Tongue (tissue), 2 donors: ENCODE data around the gene RBBP6. TPM values are rescaled to one million over a fixed set of nuclear protein-coding genes. Genes with fewer than 3 reads are reported as not detected.

ENCODE experiments used
- DNase-seq: peaks from one replicate; pipeline ENCODE4 v3.0.0-alpha.2; 2015
- total RNA-seq: library from RNA; depleted of rRNA; stranded (reverse); fragments of >200 nt; gene quantifications from one replicate; pipeline ENCODE4 v1.2.3, GENCODE V29; 2014

The RBBP6 gene
- total RNA-seq, 1 donor from 2014 or later = 42.9 TPM

DNA sequence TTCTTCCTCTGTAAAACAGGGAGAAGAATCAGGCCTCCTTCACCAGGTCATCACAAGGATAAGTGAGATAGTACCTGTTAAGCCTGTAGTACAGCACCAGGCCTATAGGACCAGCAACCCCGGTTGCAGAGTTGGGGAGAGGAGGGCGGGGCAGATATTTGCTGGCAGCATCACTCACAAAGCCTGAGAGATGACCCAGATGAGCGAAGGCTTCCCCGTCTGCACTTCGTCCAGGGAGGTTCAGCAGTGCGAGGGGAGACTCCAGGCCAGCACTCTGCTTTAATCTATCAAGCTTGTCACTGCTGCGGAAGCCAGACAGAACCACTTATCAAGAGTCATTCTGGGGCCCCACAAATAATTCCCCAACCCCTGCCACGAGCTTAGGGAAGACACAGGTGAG is 15.8 kb upstream of the RBBP6 start:
- no peak for DNase-seq

DNA sequence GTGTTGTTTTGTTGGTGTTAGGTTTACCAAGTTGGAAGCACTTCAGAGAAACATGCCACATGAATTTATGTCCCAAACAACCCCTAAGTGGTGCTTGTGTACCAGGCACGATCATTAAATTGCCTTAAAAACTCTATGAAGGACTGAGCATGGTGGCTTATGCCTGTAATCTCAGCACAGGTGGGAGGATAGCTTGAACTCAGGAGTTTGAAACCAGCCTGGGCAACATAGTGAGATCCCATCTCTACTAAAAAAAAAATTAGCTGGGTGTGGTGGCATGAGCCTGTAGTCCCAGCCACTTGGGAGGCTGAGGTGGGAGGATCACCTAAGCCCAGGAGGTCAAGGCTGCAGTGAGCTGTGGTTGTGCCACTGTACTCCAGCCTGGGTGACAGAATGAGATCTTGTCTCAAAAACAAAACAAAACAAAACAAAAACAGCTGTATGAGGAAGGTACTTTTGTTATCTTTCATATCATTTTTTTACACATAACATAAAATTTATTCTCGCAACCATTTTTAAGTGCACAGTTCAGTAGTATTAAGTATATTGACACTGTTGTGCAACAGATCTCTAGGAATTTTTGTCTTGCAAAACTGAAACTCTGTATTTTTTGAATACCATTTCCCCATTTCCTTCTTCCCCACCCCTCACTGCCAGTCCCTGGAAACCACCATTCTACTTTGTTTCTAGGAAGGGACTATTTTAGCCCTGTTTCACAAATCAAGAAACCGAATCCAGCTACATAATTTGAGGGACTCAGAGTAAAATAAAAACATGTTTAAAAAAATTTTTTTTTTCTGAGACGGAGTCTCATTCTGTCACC is 14.3 kb upstream of the RBBP6 start:
- DNase-seq = no peak

DNA sequence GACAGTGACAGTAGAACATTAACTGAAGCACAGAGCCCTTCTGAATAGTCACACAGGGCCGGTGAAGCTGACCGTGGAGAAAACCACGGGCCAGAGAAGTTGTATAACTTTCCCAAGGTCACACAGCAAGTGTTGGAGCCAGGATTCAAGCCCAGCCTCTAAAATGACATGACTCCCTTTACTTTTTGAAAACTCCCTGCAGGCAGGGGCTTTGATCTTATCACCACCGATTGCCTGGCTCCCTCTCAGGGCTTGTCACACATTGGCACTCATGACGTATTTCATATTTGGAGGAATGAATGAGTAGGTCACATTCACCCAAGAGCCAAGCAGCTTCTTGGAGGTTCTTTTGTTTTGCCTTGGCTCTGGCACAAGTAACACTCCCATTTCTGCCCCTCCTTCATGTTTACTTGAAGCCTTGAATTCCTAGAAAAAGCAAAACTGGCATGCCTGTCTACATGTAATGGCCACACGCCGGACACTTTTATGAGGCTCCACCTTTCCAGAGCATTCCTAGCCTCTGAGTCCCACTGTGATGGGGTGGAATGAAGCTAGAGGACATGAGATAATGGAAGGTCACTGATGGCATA is 13.3 kb upstream of the RBBP6 start:
- DNase-seq = no peak

DNA sequence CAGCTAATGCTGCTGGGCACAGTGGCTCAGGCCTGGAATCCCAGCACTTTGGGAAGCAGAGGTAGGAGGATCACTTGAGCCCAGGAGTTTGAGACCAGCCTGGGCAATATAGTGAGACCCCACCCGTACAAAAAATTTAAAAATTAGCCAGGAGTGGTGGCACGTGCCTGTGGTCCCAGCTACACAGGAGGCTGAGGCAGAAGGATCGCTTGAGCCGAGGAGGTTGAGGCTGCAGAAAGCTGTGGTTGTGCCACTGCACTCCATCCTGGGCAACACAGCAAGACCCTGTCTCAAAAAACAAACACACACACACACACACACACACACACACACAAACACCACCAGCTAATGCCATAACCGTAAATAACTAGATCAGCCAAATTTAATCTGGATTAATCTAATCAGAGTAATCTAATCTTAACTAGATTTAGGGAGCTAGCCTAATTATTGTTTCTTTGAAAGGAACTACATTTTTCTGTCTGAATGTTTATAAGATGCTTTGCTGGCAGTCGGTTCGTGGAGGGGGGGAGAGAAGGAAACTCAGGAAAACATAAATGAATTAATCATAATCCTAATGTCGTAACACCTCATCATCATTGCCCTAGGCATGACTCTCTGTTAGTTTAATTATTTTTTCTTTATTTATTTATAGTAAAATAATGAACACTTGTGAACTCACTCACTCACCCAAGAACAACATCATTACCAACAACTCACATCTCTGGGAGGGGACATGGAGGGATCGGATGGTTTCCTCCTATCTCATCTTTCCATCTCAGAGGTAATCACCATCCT is 12.5 kb upstream of the RBBP6 start:
- DNase-seq = no peak

DNA sequence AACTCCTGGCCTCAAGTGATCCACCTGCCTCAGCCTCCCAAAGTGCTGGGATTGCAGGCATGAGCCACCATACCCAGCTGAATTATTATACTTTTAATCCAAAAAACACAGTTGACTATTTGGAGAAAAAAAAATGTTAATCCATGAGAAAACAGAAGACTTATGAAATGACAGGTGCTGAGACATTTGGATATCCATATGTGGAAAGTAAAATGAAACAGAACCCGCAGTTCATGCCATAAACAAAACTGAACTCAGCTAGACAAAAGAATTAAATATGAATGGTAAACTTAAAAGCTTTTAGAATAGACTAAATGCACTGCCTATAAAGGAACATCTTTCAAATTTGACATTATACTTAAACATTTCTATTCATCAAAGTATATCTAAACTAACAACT is 8.2 kb upstream of the RBBP6 start:
- no peak for DNase-seq

GRCh38 chr16:24534620-24535019 is 4.7 kb upstream of the RBBP6 start:
- no peak for DNase-seq

DNA sequence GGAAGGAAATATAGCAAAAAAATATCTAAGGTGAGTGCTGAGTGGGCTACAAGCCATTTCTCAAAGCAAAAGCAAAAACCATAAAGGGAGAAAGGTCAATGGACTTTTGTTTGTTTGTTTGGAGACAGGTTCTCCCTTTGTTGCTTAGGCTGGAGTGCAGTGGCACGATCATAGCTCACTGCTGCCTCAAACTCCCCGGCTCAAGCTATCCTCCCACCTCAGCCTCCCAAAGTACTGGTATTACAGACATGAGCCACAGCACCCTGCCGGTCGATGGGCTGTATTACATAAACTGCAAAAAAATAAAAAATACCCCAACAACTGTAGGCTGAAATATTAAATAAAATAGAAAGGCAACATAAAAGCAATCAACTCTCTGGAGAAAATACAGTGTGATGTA is 3.5 kb upstream of the RBBP6 start:
- DNase-seq = no peak

- DNase-seq = no peak
Measured at GRCh38 chr16:24536671-24537070, 2.7 kb upstream of the RBBP6 start.

- no peak for DNase-seq
Measured at GRCh38 chr16:24537474-24538337, 1.7 kb upstream of the RBBP6 start.

DNA sequence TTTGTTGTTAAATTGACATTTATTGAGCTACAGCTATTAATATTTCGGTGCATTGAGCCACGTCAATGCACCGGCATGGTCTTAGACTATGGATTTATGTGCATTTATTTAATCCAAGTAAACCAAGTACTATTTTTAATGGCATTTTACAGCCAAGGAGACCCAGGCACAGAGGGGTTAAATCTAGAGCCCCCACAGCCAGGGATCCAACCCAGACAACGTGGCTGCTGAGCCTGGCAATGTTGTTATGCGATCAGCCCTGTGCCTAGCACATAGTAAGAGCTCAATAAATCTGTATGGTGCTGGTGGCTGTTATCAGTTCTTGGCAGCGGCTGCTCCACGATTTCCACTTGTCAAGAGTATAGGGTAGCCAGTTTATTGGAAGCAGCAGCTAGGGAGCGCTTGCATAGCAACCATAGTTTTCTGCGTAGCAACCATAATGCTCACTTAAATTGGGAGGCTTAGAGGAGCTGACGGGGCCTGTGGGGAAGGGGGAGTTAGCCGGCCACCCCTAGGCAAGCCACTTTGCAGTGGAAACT is 541 bp upstream of the RBBP6 start:
- DNase-seq = no peak

DNA sequence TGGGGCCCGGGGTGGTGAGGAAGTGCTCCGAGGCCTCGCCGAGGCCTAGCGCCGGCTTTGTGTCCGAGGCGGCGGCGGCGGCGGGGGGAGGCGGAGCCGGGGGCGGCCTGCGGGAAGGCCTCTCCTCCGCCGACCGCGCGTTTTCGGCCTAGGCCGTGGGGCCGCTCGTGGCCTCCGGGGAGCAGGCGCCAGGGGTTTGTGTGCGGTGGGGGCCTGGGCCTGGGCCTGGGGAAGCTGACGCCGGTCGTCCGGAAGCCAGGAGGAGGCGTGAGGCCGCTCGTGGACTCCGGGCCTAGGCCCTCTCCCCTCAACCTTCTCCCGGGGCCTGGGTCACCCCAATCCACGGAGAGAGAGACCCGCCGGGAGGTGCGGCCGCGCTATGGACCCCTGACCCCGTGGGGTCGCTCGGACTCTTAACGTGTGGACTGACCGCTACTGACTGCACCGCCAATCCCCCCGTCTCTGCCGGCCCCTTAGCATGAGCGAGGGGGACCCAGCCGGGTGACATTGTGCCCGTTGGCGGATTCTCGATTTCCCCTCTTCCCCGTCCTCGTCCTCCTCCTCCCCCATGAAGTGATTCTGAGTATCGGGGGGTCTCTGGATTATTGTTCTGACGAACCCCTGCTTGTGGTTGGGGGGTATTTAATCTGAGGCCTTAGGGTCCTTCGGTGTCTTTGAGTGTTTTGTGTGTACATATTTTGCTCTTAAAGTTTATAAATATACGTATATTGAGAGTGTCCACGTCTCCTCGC is 660 bp downstream of the RBBP6 start:
- DNase-seq = peak; percentile 68

GRCh38 chr16:24540602-24541210 is 1.3 kb downstream of the RBBP6 start:
- DNase-seq = peak; percentile 41

DNA sequence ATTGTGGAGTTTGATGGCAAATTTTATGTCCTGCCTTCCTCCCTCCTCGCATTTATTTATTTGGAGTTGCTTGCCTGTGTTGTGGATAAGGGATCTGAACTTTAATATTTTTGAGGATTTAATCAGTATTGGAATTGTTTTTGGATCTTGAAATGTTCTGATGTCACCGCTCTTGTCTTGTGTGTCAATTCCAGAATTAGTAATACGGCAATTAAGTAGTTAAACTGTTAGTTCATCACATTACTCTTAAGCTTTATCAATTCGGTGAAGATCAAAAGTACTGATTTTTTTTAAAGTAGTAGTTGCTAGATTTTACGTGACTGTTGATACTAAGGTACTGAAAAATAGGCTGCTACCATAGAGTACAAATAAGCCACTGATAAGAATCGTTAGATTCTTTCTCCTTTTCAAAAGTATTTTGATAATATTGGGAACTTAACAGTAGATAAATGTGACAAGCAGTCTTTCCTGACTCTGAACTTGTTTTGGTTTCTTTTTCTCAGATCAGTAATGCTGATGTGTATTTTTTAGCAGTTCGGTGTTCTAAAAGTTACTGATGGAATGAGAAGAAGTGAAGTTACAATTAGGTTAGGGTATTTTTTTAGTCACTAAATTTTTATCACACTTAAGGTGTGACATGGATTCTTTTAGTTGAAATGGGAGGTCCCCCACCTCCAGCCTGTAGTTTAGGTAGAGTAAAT is 2.0 kb downstream of the RBBP6 start:
- DNase-seq = no peak

DNA sequence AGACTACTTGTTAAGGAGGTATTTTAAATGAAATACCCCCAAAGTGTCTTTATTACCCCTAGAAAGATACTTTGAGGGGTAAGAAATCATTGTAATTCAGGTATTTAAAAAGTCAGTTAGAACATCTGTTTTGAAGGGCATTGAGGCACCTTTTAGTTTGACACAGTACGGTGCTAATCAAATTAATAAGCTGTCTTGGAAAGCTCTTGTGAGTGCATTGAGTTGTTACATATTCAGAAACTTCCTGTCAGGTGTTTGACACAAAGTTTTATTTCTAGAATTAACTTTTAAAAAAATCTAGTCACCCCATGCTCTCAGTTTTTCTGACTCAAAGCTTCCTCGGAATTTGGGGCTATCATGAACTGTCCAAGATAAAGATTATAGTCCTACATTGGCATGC is 4.6 kb downstream of the RBBP6 start:
- no peak for DNase-seq

DNA sequence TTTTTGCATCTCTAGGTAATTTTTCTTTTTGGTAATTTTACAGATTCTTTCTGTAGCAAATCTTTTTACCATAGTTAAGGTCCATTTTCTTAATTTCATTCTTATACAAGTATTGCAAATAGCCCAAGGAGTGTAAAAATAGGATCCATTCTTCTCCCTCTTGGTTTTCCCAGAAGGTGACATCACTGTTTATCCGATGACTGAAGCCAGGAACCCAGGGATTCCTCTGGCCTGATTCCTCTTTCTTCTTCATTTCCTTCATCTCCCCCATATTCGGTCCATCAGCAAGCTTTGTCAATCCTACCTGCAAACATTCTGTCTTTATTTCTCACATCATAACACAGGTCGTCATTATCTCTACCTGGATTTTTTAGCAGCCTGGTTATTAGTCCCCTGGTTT is 5.3 kb downstream of the RBBP6 start:
- DNase-seq = no peak

DNA sequence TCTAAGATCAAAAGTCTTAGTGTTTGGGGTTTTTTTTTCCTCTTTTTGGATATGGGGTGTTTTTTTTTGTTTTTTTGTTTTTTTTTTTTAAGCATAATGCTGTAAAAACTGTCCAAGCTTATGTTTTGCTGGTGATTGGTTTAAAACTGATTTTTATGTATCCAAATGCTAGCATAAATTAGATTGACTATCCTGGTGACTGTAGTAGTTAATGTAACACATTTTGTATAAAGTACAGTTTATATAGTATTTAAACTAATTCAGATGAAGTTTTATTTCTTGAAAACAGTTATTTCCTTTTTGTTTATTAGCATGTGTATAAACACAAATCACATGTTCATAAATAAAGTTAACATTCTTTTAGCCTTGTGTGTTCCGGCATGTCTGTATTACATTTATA is 10.9 kb downstream of the RBBP6 start:
- no peak for DNase-seq

DNA sequence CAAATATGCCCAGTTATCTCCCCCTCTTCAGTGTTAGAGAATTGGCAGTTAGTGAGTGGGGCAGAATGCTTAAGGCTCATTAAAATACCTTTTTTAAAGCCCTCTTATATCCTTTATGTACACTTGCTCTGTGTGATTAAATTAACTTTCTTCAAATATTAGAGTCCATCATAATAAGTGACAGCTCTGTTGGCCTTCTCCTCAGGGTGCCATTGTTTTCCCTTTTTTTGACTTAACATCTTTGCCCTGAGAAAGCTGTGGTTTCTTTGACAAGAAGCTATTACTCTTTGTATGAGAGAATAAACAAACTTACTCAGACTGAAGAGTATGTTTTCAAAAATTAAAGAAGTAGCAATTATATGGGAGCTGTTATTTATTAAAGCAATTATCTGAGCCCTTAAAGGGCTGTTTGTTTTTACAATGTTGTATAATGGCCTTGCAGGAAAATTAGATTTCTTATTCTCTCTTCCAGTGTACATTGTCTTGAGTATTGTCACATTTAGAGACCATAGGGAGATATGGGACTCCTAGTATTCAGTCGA is 13.4 kb downstream of the RBBP6 start:
- DNase-seq = no peak

DNA sequence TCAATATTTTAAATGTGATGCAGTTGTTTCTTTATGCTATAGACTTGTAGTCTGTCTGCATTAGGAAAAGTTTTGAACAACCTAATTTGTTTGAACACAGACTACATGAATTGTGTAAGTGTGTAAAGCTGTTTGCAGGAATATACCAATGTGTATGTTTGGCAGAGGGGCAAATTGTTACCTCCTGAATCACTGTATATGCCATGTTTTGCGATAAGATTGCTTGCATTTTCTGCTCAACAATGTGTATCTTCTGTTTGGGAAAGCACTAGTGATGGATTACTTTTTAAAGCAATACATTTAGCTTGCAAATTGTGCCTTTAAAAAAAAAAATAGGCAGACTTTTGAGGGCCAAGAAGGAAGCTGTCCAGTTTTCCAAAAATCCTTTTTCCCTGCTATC is 14.6 kb downstream of the RBBP6 start:
- DNase-seq = no peak

DNA sequence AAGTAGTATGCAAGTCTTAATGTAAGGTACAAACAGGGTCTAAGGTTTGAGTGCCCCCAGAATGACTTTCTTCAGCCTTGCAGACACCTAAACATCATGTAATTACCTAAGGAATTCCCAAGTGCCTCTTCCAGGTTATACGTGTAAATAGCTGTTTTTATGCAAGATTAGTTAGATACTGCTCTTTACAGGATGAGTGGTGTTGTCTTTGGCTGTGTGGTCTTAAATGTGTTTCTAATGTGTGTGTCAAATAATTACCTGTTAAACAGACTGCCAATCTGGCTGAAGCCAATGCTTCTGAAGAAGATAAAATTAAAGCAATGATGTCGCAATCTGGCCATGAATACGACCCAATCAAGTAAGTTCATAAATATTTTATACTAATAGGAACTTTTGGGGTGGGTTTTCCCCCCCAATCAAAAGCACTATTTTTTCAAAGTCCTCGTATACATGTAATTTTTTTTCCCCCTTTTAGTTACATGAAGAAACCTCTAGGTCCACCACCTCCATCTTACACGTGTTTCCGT is 16.0 kb downstream of the RBBP6 start:
- DNase-seq = no peak

DNA sequence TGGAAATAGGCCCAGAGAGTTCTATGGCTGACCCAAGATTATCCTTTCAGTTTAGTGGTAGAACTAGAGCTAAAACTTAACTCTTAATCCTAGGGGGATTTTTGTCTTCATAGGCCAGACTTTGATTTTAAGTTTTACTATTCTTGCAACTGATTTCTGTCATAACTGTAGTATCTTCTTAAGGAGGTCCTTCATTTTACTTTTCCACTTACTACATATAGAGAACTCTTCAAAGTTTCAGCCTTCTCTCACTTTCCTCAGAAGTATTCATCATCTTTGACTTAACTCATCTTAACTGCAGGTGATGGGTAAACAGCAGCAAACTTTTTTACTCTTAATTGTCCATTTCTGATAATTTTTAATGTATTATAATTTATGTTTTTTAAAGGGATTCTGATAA is 23.4 kb downstream of the RBBP6 start:
- no peak for DNase-seq
